ENCODE results near the gene GDI2.
"Not testable (repeated sequence)": the region's sequence is repeated elsewhere in the genome, so short reads cannot be mapped to it uniquely, and the experiment has no call there.

The GDI2 gene

DNA sequence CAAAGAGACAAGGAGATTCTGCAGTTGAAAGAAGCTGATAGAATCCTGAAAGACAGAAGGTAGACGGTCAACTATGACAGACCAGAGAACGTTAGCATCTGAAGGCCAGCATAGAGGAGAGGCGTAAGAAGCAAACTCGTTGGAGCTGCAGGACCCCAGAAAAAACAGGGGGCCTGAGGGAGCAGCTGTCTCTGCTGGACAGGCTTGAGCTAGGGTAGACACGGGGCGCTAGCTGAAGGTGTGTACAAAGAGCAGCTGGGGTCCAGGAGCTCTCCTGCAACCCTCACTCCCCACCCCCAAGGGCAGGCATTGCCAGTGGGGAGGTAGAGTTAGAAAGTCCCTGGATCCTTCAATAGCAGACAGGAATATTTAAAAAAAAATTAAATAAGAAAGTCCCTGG is 14.6 kb upstream of the GDI2 start:
- no peaks in the 10 kb centered on the region for H3K36me3 ChIP-seq (ENCODE audit: insufficient read depth, low read length)
- H3K4me3 ChIP-seq (ENCODE audit: low read depth, low read length): no peak overlapping the region
- no peak overlapping the region for H3K27ac ChIP-seq (ENCODE audit: low read depth, low read length)
- no peaks in the 10 kb centered on the region for H3K79me2 ChIP-seq (ENCODE audit: control insufficient read depth, insufficient read depth, low read length, unreplicated experiment)
- no peaks in the 10 kb centered on the region for H3K4me1 ChIP-seq (ENCODE audit: control insufficient read depth, insufficient read depth, low read length, unreplicated experiment)
- no peaks in the 10 kb centered on the region for H3K27me3 ChIP-seq (ENCODE audit: insufficient read depth, low read length)
- H2AFZ ChIP-seq (ENCODE audit: low read length, unreplicated experiment): no peak overlapping the region

DNA sequence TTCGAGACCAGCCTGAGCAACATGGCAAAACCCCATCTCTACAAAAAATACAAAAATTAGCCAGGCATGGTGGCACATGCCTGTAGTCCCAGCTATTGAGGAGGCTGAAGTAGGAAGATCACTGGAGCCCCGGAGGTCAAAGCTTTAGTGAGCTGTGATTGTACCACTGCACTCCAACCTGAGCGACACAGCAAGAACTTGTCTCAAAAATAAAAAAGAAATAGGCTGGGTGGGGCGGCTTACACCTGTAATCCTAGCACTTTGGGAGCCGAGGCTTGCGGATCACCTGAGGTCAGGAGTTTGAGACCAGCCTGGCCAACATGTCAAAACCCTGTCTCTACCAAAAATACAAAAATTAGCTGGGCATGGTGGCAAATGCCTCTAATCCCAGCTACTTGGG is 13.3 kb upstream of the GDI2 start:
- not testable (repeated sequence) for H3K4me3 ChIP-seq (ENCODE audit: low read depth, low read length); H3K79me2 ChIP-seq (ENCODE audit: control insufficient read depth, insufficient read depth, low read length, unreplicated experiment); H3K27me3 ChIP-seq (ENCODE audit: insufficient read depth, low read length); H3K27ac ChIP-seq (ENCODE audit: low read depth, low read length); H3K4me1 ChIP-seq (ENCODE audit: control insufficient read depth, insufficient read depth, low read length, unreplicated experiment); H3K36me3 ChIP-seq (ENCODE audit: insufficient read depth, low read length); H2AFZ ChIP-seq (ENCODE audit: low read length, unreplicated experiment)

DNA sequence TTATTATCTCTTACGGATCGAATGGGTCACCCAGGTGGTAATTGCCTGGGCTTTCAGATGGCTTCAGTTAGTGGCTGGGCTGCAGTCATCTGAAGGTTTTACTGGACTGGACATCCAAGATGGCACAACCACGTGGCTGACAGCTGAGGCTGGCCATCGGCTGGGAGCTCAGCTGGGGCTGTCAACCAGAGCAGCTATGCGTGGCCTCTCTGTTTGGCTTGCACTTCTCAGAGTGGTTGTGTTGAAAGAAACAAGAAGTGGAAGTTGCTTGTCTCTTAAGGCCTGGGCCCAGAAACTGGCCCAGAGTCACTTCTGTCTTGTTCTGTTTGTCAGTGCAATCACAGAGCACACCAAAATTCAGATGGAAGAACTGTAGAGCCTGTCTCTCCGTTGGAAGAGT is 5.7 kb upstream of the GDI2 start:
- H3K27ac ChIP-seq (ENCODE audit: low read depth, low read length): no peak overlapping the region

DNA sequence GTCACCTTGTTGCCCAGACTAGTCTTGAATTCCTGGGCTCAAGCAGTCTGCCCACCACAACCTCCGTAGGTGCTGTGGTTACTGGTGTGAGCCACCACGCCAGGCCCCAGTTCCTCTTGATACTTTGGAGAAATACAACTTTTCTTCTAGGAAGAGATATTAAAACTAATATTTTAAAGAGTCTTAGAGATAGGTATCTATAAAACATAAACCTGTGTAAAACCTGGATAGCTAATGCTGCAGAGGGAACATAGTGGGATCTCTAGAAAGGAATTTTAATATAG is 4.8 kb upstream of the GDI2 start:
- Histone ChIP-seq H3K4me3 (ENCODE audit: low read depth, low read length) (no peak overlapping the region), H3K27me3 (ENCODE audit: insufficient read depth, low read length) (no peaks in the 10 kb centered on the region), H3K79me2 (ENCODE audit: control insufficient read depth, insufficient read depth, low read length, unreplicated experiment) (peaks cover 17% of the 10 kb centered on the region), H3K27ac (ENCODE audit: low read depth, low read length) (no peak overlapping the region), H3K36me3 (ENCODE audit: insufficient read depth, low read length) (no peaks in the 10 kb centered on the region), H3K4me1 (ENCODE audit: control insufficient read depth, insufficient read depth, low read length, unreplicated experiment) (peaks cover 7% of the 10 kb centered on the region), H2AFZ (ENCODE audit: low read length, unreplicated experiment) (no peak overlapping the region)

More for the DNA sequence above, 5.7 kb upstream of the GDI2 start:
- Histone ChIP-seq H3K4me3 (ENCODE audit: low read depth, low read length) (no peak overlapping the region), H3K27me3 (ENCODE audit: insufficient read depth, low read length) (no peaks in the 10 kb centered on the region), H3K79me2 (ENCODE audit: control insufficient read depth, insufficient read depth, low read length, unreplicated experiment) (peaks cover 13% of the 10 kb centered on the region), H2AFZ (ENCODE audit: low read length, unreplicated experiment) (no peak overlapping the region), H3K36me3 (ENCODE audit: insufficient read depth, low read length) (no peaks in the 10 kb centered on the region), H3K4me1 (ENCODE audit: control insufficient read depth, insufficient read depth, low read length, unreplicated experiment) (peaks cover 7% of the 10 kb centered on the region)

DNA sequence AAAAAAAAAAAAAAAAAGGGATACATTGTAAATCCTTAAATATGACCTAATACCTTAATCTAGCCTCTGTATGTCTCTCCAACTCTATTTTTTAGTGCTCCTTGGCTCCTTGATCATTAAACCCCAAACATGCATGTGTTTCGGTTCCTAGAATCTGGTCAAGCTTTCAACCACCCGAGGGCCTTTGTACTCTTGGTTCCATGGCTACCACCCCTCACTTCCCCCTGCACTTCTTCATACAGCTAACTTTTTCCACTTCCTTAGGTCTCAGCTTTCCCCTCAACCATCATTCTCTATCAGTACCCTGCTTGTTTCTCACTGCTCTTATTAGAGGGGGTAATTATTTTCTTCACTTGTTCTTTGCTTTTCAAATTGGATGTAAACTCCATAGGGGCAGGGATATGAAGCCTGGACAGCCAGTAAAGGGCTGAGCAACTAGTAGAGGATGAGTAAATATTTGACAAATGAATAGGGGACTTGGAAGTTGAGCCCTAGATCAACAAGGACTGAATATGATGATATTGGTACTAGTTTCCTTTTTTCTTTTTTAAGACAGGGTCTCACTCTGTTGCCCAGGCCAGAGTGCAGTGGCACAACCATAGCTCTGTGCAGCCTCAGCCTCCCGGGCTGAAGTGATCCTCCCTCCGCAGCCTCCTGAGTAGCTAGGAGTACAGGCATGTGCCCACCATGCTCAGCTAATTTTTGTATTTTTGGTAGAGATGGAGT is 4.3 kb upstream of the GDI2 start:
- H3K27me3 ChIP-seq (ENCODE audit: insufficient read depth, low read length): no peaks in the 10 kb centered on the region
- peaks cover 7% of the 10 kb centered on the region for H3K4me1 ChIP-seq (ENCODE audit: control insufficient read depth, insufficient read depth, low read length, unreplicated experiment)
- H3K4me3 ChIP-seq (ENCODE audit: low read depth, low read length): no peak overlapping the region
- H3K36me3 ChIP-seq (ENCODE audit: insufficient read depth, low read length): no peaks in the 10 kb centered on the region
- H2AFZ ChIP-seq (ENCODE audit: low read length, unreplicated experiment): no peak overlapping the region
- peaks cover 22% of the 10 kb centered on the region for H3K79me2 ChIP-seq (ENCODE audit: control insufficient read depth, insufficient read depth, low read length, unreplicated experiment)
- no peak overlapping the region for H3K27ac ChIP-seq (ENCODE audit: low read depth, low read length)

DNA sequence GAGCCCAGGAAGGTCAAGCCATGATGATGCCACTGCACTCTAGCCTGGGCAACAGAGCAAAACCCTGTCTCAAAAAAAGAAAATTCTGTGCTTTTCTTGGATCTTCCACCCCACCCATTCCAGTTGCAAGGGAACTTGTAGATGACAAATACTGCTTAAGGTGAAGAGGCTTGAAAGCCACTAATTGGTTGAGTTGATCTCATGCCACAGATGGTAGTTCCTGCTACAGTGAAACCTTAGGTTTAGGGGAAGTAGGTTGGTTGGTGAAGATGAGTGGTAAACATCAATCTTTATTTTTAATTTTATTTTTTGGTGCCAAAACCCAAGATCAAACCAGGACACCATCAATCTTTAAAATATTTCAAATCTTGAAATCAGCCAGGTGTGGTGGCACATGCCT is 2.9 kb upstream of the GDI2 start:
- Histone ChIP-seq H3K4me3 (ENCODE audit: low read depth, low read length) (no peak overlapping the region), H3K27ac (ENCODE audit: low read depth, low read length) (no peak overlapping the region), H2AFZ (ENCODE audit: low read length, unreplicated experiment) (no peak overlapping the region), H3K79me2 (ENCODE audit: control insufficient read depth, insufficient read depth, low read length, unreplicated experiment) (peaks cover 35% of the 10 kb centered on the region), H3K4me1 (ENCODE audit: control insufficient read depth, insufficient read depth, low read length, unreplicated experiment) (peaks cover 7% of the 10 kb centered on the region), H3K36me3 (ENCODE audit: insufficient read depth, low read length) (no peaks in the 10 kb centered on the region), H3K27me3 (ENCODE audit: insufficient read depth, low read length) (no peaks in the 10 kb centered on the region)

DNA sequence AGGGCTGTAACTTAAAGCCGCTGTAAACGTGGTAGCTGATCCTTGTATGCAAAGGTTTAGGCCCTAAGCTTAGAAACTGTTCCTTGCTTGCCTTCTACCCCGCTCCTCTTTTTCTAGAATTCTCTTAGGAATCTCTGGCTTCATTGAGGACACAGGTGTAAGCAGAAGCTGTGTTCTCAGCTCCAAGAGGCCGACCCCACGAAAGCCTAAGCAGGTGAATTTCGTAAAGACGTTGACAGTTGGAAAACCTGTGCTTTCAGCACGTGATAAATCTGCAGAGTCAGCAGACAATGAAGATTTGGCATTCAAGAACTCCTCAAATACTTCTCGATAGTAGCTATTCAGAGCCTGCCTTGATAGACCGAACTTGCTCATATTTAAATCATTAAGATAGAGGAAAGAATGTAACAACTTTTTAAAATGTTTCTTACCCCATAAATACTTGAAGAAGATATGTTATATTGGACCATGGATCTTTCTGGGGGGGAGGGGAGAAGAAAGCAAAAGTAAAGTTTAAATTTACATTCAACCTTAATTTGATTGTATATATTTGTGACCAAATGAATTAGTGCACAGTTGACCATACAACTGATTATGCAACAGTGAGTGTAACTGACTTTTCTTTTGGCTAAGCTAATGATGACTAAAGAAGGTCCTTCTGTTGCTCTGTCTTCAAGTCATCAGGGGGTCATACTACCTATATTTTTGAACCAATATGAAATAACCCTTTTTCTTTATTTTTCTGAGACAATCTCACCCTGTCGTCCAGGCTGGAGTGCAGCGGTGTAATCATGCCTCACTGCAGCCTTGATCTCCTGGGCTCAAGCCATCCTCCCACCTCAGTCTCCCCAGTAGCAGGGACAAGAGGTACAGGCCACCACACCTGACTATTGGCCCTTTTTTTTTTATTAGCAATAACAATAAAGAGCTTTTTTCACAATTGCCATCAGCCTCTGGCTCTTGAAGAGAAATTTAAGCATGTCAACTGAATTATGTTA is 1.2 kb upstream of the GDI2 start:
- Histone ChIP-seq H3K4me1 (ENCODE audit: control insufficient read depth, insufficient read depth, low read length, unreplicated experiment) (peaks cover 20% of the 10 kb centered on the region), H3K4me3 (ENCODE audit: low read depth, low read length) (peak overlapping the region; percentile 87), H3K27me3 (ENCODE audit: insufficient read depth, low read length) (no peaks in the 10 kb centered on the region), H3K27ac (ENCODE audit: low read depth, low read length) (peak overlapping the region; percentile 90), H2AFZ (ENCODE audit: low read length, unreplicated experiment) (no peak overlapping the region), H3K36me3 (ENCODE audit: insufficient read depth, low read length) (no peaks in the 10 kb centered on the region), H3K79me2 (ENCODE audit: control insufficient read depth, insufficient read depth, low read length, unreplicated experiment) (peaks cover 53% of the 10 kb centered on the region)

DNA sequence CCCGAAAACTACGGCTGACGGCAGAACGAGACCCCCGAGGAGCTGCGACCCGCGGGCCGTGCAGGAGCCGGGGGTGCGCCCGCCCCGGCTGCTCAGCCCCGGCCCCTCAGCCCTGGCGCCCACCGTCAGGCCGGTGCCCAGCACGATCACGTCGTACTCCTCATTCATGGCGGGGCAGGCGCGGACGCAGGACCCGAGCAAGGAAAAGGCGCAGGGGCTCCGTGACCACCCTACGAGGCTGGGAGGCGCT is 218 bp downstream of the GDI2 start:
- Histone ChIP-seq H2AFZ (ENCODE audit: low read length, unreplicated experiment) (peak overlapping the region; percentile 73), H3K4me3 (ENCODE audit: low read depth, low read length) (peak overlapping the region; percentile 87), H3K4me1 (ENCODE audit: control insufficient read depth, insufficient read depth, low read length, unreplicated experiment) (peaks cover 24% of the 10 kb centered on the region), H3K27me3 (ENCODE audit: insufficient read depth, low read length) (no peaks in the 10 kb centered on the region), H3K36me3 (ENCODE audit: insufficient read depth, low read length) (no peaks in the 10 kb centered on the region), H3K27ac (ENCODE audit: low read depth, low read length) (peak overlapping the region; percentile 90), H3K79me2 (ENCODE audit: control insufficient read depth, insufficient read depth, low read length, unreplicated experiment) (peaks cover 67% of the 10 kb centered on the region)

DNA sequence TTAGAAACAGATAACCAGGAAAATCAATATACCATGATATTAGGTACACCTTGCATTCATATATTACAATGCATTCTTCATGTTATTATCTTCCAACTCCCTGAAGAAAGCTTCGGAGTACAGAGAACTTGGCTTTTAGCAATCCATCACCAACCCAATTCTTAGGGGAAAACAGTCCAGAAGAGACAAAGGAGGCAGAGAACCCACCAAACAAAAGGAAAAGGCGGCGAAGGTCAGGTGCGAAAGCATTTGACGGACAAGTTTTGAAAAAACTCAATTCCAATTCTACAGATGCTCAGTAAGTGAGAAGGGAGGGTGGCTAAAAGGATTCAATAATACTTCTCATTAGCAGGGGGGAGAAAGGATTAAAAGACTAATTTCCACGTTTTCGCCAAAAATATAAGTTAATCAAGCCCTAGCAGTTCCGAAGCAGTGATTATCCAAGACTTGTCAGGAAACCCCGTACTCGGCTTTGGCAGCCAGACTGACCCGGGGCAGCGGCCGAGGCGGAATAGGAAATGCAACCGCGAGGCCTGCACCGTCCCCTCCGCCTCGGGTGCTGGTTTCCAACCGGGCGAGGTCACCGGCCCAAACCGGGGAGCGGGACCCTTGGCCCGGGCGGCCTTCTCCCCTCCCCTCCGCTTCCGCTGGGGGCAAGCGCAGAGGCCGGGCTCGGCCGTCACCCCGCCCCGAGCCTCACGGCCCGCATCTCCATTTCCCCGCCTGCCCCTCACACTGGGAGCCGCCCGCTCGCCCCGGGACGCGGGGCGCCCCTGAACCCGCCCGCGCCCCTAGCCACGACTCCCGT is 747 bp downstream of the GDI2 start:
- Histone ChIP-seq H3K27ac (ENCODE audit: low read depth, low read length) (peak overlapping the region; percentile 90), H3K79me2 (ENCODE audit: control insufficient read depth, insufficient read depth, low read length, unreplicated experiment) (peaks cover 72% of the 10 kb centered on the region), H3K4me1 (ENCODE audit: control insufficient read depth, insufficient read depth, low read length, unreplicated experiment) (peaks cover 26% of the 10 kb centered on the region), H2AFZ (ENCODE audit: low read length, unreplicated experiment) (peak overlapping the region; percentile 73), H3K4me3 (ENCODE audit: low read depth, low read length) (peak overlapping the region; percentile 87), H3K27me3 (ENCODE audit: insufficient read depth, low read length) (no peaks in the 10 kb centered on the region), H3K36me3 (ENCODE audit: insufficient read depth, low read length) (no peaks in the 10 kb centered on the region)

DNA sequence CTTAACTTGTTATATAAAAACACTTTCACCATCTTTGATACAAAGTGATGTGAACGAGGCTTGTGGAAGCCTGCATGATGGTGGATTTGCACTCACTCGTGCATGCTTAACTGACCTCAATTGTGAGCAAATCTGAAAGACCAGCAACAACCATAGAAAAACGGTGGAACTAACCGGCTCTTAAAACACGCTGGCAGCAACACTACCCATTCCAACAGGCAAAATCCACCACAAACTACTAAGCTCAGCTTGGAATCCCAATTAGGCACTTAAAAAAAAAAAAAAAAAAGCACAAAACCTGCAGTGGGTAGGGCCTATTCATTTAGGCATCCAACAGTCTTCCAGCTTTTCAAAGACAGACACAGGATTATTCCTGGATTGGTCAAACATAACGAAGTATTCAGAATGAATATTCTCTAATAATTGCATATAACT is 1.8 kb downstream of the GDI2 start:
- no peaks in the 10 kb centered on the region for H3K36me3 ChIP-seq (ENCODE audit: insufficient read depth, low read length)
- H3K79me2 ChIP-seq (ENCODE audit: control insufficient read depth, insufficient read depth, low read length, unreplicated experiment): peaks cover 83% of the 10 kb centered on the region
- H3K27me3 ChIP-seq (ENCODE audit: insufficient read depth, low read length): no peaks in the 10 kb centered on the region
- H2AFZ ChIP-seq (ENCODE audit: low read length, unreplicated experiment): no peak overlapping the region
- peak overlapping the region; percentile 87 for H3K4me3 ChIP-seq (ENCODE audit: low read depth, low read length)
- peaks cover 27% of the 10 kb centered on the region for H3K4me1 ChIP-seq (ENCODE audit: control insufficient read depth, insufficient read depth, low read length, unreplicated experiment)
- no peak overlapping the region for H3K27ac ChIP-seq (ENCODE audit: low read depth, low read length)

Measured in ACC112 (cell line).